CD1c-positive myeloid dendritic cell (primary cell): Measurements from ENCODE around the gene ADCY5.

Experiments
- DNase-seq: peaks from one replicate; pipeline ENCODE4 v3.0.0-alpha.2; 2016; ENCODE audit errors: extremely low spot score

Gene ADCY5

GRCh38 chr3:123286308-123287023 lies 162.4 kb downstream of the ADCY5 start:
- DNase-seq, result peak; percentile 43

- DNase-seq, result no peak
These were observed 163.0 kb downstream of the ADCY5 start for GRCh38 chr3:123285931-123286307.

- no peak for DNase-seq
These were observed 163.4 kb downstream of the ADCY5 start for GRCh38 chr3:123285479-123285878.

- DNase-seq, result no peak
These were observed 163.8 kb downstream of the ADCY5 start for GRCh38 chr3:123285066-123285465.

- no peak for DNase-seq
These were observed 164.4 kb downstream of the ADCY5 start for GRCh38 chr3:123284399-123285010.

GRCh38 chr3:123283657-123284398 lies 165.1 kb downstream of the ADCY5 start:
- DNase-seq, result no peak

- no peak for DNase-seq
These were observed 165.8 kb downstream of the ADCY5 start for GRCh38 chr3:123283074-123283473.

- no peak for DNase-seq
These were observed 166.4 kb downstream of the ADCY5 start for GRCh38 chr3:123282461-123282860.

GRCh38 chr3:123281929-123282328 lies 167.0 kb downstream of the ADCY5 start:
- DNase-seq, result no peak

- no peak for DNase-seq
These were observed 167.5 kb downstream of the ADCY5 start for GRCh38 chr3:123281406-123281805.

GRCh38 chr3:123279121-123279520 lies 169.8 kb downstream of the ADCY5 start:
- DNase-seq, result no peak

- DNase-seq, result no peak
These were observed 170.4 kb downstream of the ADCY5 start for GRCh38 chr3:123278446-123278845.

- no peak for DNase-seq
These were observed 171.8 kb downstream of the ADCY5 start for GRCh38 chr3:123277106-123277505.

- DNase-seq, result no peak
These were observed 172.4 kb downstream of the ADCY5 start for GRCh38 chr3:123276346-123277006.

- DNase-seq, result no peak
These were observed 173.2 kb downstream of the ADCY5 start for GRCh38 chr3:123275691-123276090.

- no peak for DNase-seq
These were observed 176.3 kb downstream of the ADCY5 start for GRCh38 chr3:123272547-123272946.

- DNase-seq, result no peak
These were observed 177.3 kb downstream of the ADCY5 start for GRCh38 chr3:123271466-123272159.

- no peak for DNase-seq
These were observed 178.1 kb downstream of the ADCY5 start for GRCh38 chr3:123270818-123271217.

- DNase-seq, result no peak
These were observed 181.1 kb downstream of the ADCY5 start for GRCh38 chr3:123267821-123268220.

GRCh38 chr3:123263941-123264340 lies 184.9 kb downstream of the ADCY5 start:
- DNase-seq, result no peak

GRCh38 chr3:123262868-123263267 lies 186.0 kb downstream of the ADCY5 start:
- DNase-seq, result no peak

GRCh38 chr3:123262226-123262625 lies 186.7 kb downstream of the ADCY5 start:
- no peak for DNase-seq
